Measurements from ENCODE around the gene BUD23.

BUD23 gene

DNA sequence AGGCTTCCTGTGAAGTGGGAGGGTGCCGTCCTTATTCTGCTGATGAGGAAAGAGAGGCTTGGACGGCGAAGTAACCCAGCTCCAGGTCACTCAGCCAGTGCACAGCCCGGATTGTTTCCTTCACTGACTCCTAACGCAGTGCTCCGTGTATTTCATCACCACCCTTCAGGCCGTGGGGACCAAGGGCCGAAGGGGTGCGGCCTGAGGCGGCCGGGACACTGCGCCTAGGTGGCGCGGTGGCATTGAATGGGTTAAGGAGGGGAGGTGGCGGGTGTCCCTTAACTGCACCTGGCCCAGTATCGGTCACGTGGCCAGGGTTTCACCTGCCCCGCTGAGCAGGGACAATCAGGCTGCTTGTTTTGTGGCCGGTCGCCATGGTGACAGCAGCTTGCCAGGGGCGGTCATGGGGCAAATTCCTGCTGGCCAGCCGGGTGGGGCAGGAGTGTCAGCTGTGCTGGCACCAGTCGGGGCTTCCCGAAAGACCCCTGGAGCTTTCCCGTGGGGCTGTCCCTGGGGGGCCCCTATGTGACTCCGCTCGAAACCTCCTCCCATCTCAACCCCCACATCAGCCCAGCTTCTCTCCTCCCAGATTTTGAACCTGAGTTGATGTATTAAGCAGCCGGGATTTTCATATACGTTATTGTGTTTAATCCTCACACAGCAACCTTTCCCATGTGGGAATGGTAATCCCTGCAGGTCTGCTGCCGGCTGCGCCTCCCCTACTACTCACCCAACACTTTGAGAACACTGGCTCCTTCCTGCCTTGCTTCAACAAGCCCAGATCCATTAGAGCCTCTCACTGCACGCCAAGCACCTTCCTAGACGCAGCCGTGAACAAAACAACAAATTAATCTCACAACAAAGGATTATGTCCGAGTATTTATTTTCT is 59.6 kb downstream of the BUD23 start:
- no peak for DNase-seq (ENCODE audit: low read depth)

DNA sequence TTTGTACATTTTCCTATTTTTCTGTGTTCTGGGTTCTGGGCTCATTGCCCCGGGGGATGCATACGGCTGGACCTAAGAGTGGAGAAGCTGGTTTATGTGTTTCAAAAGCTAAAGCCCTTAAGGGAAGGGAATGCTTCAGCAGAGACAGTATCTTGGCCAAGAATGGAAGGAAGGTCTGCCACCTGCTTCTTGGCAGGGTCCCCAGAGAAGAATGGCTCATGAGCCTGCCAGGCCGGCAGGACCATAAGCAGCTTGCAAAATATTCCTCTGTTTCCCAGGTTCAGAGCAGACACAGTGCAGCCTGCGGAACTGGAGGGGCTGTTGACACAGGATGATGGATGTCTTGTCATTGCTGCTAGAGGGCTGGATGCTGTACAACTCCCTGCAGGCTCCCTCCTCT is 63.0 kb downstream of the BUD23 start:
- no peak for DNase-seq (ENCODE audit: low read depth)
